GOT3 (cell line): Measurements from ENCODE around the gene XRCC6.
"Not testable (repeated sequence)": the region's sequence is repeated elsewhere in the genome, so short reads cannot be mapped to it uniquely, and the experiment has no call there.

Source experiments
- DNase-seq: peaks from one replicate; lab custom pipeline; 2025; ENCODE audit warnings: mixed read lengths; lab: John Stamatoyannopoulos, UW

The XRCC6 gene

GRCh38 chr22:41621099-41621910 is at the start of gene XRCC6:
Gene XRCC6, plus strand, starts transcription at chr22:41621295. Its CDS starts 710 bp downstream, at chr22:41622005.
- DNase-seq, result peak; percentile 98

GRCh38 chr22:41571786-41572185 is 49.3 kb upstream of the XRCC6 start:
- no peak for DNase-seq

- not testable (repeated sequence) for DNase-seq
These were observed 48.8 kb upstream of the XRCC6 start for GRCh38 chr22:41572305-41572704.

- DNase-seq, result no peak
These were observed 47.4 kb upstream of the XRCC6 start for GRCh38 chr22:41573677-41574076.

GRCh38 chr22:41574847-41575381 is 46.2 kb upstream of the XRCC6 start:
- DNase-seq, result no peak

- no peak for DNase-seq
These were observed 45.6 kb upstream of the XRCC6 start for GRCh38 chr22:41575533-41575932.

GRCh38 chr22:41576877-41577276 is 44.2 kb upstream of the XRCC6 start:
- no peak for DNase-seq

- no peak for DNase-seq
These were observed 43.0 kb upstream of the XRCC6 start for GRCh38 chr22:41578114-41578513.

GRCh38 chr22:41578818-41579217 is 42.3 kb upstream of the XRCC6 start:
- no peak for DNase-seq

- no peak for DNase-seq
These were observed 41.6 kb upstream of the XRCC6 start for GRCh38 chr22:41579297-41579996.

GRCh38 chr22:41579997-41580355 is 41.1 kb upstream of the XRCC6 start:
- no peak for DNase-seq

GRCh38 chr22:41582694-41583093 is 38.4 kb upstream of the XRCC6 start:
- no peak for DNase-seq

- DNase-seq, result no peak
These were observed 36.2 kb upstream of the XRCC6 start for GRCh38 chr22:41584881-41585280.

GRCh38 chr22:41585898-41586297 is 35.2 kb upstream of the XRCC6 start:
- no peak for DNase-seq

GRCh38 chr22:41587347-41587723 is 33.8 kb upstream of the XRCC6 start:
- no peak for DNase-seq

- DNase-seq, result peak; percentile 97
These were observed 31.5 kb upstream of the XRCC6 start, which contains the start of gene PMM1 for GRCh38 chr22:41589391-41590241. Gene PMM1, minus strand, starts transcription at chr22:41589840. Its CDS starts 35 bp downstream, at chr22:41589805.

GRCh38 chr22:41593336-41593960 is 27.6 kb upstream of the XRCC6 start:
- not testable (repeated sequence) for DNase-seq

- DNase-seq, result no peak
These were observed 25.4 kb upstream of the XRCC6 start for GRCh38 chr22:41595703-41596102.

- no peak for DNase-seq
These were observed 24.1 kb upstream of the XRCC6 start for GRCh38 chr22:41596776-41597634.

- no peak for DNase-seq
These were observed 23.5 kb upstream of the XRCC6 start for GRCh38 chr22:41597635-41597953.

- no peak for DNase-seq
These were observed 23.0 kb upstream of the XRCC6 start for GRCh38 chr22:41598081-41598480.
